Hepatocyte (in vitro differentiated cells): ENCODE data around the gene AK3.

Experiments used
- EZH2 ChIP-seq: fragments of 200-600 bp; sonication (generic); IDR thresholded peaks from 2 replicates; pipeline ENCODE4 v1.6.1; 2016; ENCODE audit warnings: antibody characterized with exemption, mild to moderate bottlenecking, borderline replicate concordance
- EZH2phosphoT487 ChIP-seq: fragments of 200-600 bp; sonication (generic); IDR thresholded peaks from one replicate; pipeline ENCODE4 v1.6.1; 2018; ENCODE audit warnings: antibody characterized with exemption, mild to moderate bottlenecking, low read depth, moderate library complexity; ENCODE audit not compliant: unreplicated experiment, severe bottlenecking
- TF ChIP-seq, protein P1 (sequence below): fragments of 200-600 bp; sonication (generic); IDR thresholded peaks from 2 replicates; pipeline ENCODE4 v1.5.1; 2016; ENCODE audit warnings: antibody characterized with exemption, mild to moderate bottlenecking; ENCODE audit not compliant: poor library complexity

DNA sequence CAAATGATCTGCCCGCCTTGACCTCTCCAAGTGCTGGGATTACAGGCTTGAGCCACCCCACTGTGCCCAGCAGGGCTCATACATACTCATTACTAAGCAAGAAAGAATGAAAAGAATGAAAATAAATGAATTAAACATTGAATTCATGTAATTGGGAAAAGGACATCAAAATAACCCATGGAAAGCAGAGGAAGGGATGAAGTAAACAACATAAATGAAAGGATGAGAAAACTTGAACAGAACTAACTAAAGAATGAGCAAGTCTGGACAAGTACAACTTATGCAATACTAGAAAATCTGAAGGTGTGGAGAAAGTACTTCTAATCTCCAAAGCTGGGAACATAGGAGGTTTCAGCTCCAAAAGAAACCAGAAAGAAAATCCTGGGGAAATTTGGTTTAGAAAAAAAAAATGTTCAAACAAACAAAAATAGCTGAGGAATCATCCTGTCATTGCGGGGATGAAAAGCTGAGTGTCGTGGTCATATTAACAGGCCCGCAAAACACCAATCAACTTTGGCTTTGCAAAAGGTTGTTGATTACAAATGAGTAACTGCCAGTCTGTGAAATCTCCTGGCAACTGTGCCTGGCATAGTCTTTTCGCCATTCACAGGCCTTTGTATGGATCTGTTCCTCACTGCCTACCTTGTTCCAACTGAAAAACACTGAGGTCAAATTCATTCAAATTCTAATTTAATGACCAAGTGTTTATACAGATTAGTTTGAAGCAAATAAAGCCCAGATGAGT lies 2.3 kb upstream of the AK3 start:
- TF ChIP-seq, protein P1, sequence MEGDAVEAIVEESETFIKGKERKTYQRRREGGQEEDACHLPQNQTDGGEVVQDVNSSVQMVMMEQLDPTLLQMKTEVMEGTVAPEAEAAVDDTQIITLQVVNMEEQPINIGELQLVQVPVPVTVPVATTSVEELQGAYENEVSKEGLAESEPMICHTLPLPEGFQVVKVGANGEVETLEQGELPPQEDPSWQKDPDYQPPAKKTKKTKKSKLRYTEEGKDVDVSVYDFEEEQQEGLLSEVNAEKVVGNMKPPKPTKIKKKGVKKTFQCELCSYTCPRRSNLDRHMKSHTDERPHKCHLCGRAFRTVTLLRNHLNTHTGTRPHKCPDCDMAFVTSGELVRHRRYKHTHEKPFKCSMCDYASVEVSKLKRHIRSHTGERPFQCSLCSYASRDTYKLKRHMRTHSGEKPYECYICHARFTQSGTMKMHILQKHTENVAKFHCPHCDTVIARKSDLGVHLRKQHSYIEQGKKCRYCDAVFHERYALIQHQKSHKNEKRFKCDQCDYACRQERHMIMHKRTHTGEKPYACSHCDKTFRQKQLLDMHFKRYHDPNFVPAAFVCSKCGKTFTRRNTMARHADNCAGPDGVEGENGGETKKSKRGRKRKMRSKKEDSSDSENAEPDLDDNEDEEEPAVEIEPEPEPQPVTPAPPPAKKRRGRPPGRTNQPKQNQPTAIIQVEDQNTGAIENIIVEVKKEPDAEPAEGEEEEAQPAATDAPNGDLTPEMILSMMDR: no peak
- TF ChIP-seq EZH2: no peak
- TF ChIP-seq EZH2phosphoT487: no peak
